ENCODE measurements around the gene WNT5B.

Gene WNT5B

DNA sequence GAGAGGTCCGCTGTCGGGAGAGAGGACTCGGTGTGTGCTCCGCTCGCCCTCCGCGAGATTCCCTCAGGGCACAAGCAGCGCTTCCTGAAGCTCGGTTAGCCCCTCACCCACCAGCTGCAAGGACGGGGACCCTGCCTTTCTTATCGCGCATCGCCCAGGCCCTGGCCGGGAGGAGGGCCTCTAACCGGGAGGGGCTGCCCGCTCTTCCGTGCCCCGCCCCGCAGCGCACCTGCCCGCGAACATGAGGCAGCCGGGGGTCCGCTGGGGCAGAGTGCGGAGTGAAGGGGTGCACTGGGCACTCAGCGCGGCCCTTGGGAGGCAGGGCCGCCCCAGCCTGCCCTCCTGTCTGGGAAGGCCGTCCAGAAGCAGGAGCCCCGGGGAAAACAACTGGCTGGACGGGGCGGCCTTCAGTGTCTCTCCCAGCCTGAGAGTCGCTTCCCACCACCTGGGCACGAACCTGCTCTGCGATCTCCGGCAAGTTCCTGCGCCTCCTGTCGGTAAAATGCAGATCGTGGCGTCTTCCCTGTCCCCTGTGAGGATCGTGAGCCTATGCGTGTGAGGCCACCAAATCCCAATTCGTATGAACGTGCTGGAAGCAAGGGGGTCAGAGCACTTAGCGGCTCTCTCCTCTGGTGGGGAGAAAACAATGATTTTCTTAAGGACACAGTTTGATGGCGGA lies 33.9 kb downstream of the WNT5B start:
- TF ChIP-seq CTCF (IDR thresholded peaks at IDR 0.05; ENCODE audit: control extremely low read depth, extremely low read depth, low read depth, missing control alignments) = peak; percentile 58
- DNase-seq (ENCODE audit: extremely low spot score) = peak; percentile 45
- POLR2A ChIA-PET = no interaction called here
- CTCF ChIA-PET = interaction anchor here (1.2 to 20.3 kb wide), 3 partner anchors 10 to 126 kb away, joined by 3 to 627 read pairs (median 11); no protein-coding TSS in a partner anchor

- DNase-seq (ENCODE audit: extremely low spot score) = no peak
- ChIA-PET CTCF (interaction anchor here (1.1 kb wide), 1 partner anchor 18 kb away, joined by 4 read pairs; no protein-coding TSS in a partner anchor), POLR2A (no interaction called here)
- no peak for TF ChIP-seq CTCF (IDR thresholded peaks at IDR 0.05; ENCODE audit: control extremely low read depth, extremely low read depth, low read depth, missing control alignments)
Observed at GRCh38 chr12:1663440-1664132, 34.6 kb downstream of the WNT5B start.

GRCh38 chr12:1665366-1665765 lies 36.3 kb downstream of the WNT5B start:
- POLR2A ChIA-PET = no interaction called here

DNA sequence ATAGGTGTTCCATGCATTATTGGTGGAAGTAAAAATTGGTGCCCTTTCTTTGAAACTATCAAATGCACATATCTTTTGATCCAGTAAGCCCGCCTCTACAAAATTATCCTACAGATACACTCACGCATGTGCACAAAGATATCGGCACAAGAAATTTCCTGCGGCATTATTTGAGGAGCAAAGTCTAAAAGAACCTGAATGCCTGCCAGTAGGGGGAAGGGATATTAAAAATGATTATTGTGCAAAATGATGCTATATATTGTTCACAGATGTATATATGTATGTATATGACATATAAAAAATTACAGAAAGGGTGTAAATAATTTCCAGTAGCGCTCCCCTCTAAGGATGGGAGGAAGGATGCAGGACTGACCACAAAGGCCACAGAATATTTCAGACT lies 37.2 kb downstream of the WNT5B start:
- no peak for TF ChIP-seq CTCF (IDR thresholded peaks at IDR 0.05; ENCODE audit: control extremely low read depth, extremely low read depth, low read depth, missing control alignments)
- no peak for DNase-seq (ENCODE audit: extremely low spot score)
- ChIA-PET POLR2A (no interaction called here), CTCF (interaction anchor here (1.1 to 2.2 kb wide), 3 partner anchors 18 to 125 kb away, joined by 3 to 8 read pairs (median 4); no protein-coding TSS in a partner anchor)

More at GRCh38 chr12:1665366-1665765, 36.3 kb downstream of the WNT5B start:
- CTCF ChIA-PET = interaction anchor here (1.4 kb wide), 1 partner anchor 12 kb away, joined by 5 read pairs; no protein-coding TSS in a partner anchor
- DNase-seq (ENCODE audit: extremely low spot score) = no peak
- no peak for TF ChIP-seq CTCF (IDR thresholded peaks at IDR 0.05; ENCODE audit: control extremely low read depth, extremely low read depth, low read depth, missing control alignments)

DNA sequence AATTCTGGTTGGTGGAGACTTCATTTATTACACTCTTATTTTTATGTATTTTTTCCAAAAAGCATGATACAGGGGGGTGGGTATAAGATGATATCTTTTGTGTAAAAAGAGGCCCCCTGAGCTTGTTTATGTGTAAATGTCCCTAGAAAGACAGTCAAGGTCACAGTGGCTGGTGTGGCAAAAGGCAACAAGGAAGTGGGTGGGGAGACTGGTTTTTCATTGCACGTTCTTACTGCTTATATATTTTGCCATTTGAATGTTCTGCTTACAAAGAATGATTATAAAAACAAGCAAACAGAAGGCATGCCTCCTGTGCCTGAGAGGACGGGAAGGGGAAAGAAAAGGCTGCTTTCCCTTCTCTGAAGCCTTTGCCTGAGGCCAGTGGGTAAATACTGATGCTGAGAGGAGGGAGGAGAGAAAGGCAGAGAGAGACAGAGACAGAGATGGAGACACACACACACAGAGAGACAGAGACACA lies 37.7 kb downstream of the WNT5B start:
- no peak for TF ChIP-seq CTCF (IDR thresholded peaks at IDR 0.05; ENCODE audit: control extremely low read depth, extremely low read depth, low read depth, missing control alignments)
- no peak for DNase-seq (ENCODE audit: extremely low spot score)
- POLR2A ChIA-PET = no interaction called here
- CTCF ChIA-PET = interaction anchor here (1.1 to 2.2 kb wide), 3 partner anchors 17 to 125 kb away, joined by 3 to 8 read pairs (median 4); no protein-coding TSS in a partner anchor

GRCh38 chr12:1668833-1669543 lies 40.0 kb downstream of the WNT5B start:
- POLR2A ChIA-PET = no interaction called here
- CTCF ChIA-PET = interaction anchor here (1.1 to 3.1 kb wide), 2 partner anchors 9 to 15 kb away, joined by 3 to 13 read pairs; no protein-coding TSS in a partner anchor

More at GRCh38 chr12:1668833-1669543, 40.0 kb downstream of the WNT5B start:
- DNase-seq (ENCODE audit: extremely low spot score) = no peak
- no peak for TF ChIP-seq CTCF (IDR thresholded peaks at IDR 0.05; ENCODE audit: control extremely low read depth, extremely low read depth, low read depth, missing control alignments)

Measured in GM10248 (cell line).